ENCODE results near the gene MITF. TPM values are rescaled to one million over a fixed set of nuclear protein-coding genes. Genes with fewer than 3 reads are reported as not detected.

Gene MITF
- total RNA-seq, 4 donors from 2014 or later = 19.4 to 35.3 (median 21.7) TPM

GRCh38 chr3:69815970-69816369, 76.7 kb downstream of the MITF start:
- Histone ChIP-seq H3K4me3 (no peak overlapping the region), H3K9me3 (no peaks in the 10 kb centered on the region), H3K27ac (no peak overlapping the region), H3K27me3 (no peaks in the 10 kb centered on the region), H3K4me1 (peaks cover 33% of the 10 kb centered on the region), H3K36me3 (no peaks in the 10 kb centered on the region)
- WGBS = 46% methylated on average over 1 of the region's 1 CpG
- TF ChIP-seq EP300 (IDR thresholded peaks at IDR 0.05) = no peak
- TF ChIP-seq CTCF (IDR thresholded peaks at IDR 0.05) = no peak
- no peak for TF ChIP-seq POLR2AphosphoS5 (IDR thresholded peaks at IDR 0.05)
- DNase-seq (ENCODE audit: low spot score in 2 of 2) = no peak

DNA sequence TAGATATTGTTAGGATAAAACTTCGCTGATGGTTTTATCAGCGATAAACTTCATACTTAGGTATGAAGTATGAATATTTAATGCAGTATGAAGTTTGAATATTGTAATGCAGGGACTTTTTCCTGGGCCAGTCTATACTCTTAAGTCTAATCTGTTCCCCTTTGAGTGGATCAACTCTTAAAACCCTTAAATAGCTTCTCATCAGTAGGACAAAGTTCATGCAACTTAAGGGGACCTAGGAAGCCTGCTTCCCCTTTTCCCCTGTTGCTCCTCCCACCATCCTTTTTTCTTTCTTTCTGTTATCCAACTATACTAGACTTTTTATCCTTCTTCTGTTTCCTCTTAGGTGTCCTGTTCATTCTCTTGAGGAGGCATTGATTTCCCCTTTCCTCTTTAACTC, 78.7 kb downstream of the MITF start:
- Histone ChIP-seq H3K27ac (no peak overlapping the region), H3K27me3 (no peaks in the 10 kb centered on the region), H3K4me3 (no peak overlapping the region), H3K9me3 (no peaks in the 10 kb centered on the region), H3K36me3 (no peaks in the 10 kb centered on the region), H3K4me1 (peaks cover 39% of the 10 kb centered on the region)
- TF ChIP-seq POLR2A (IDR thresholded peaks at IDR 0.05) (no peak), EP300 (IDR thresholded peaks at IDR 0.05) (no peak), CTCF (IDR thresholded peaks at IDR 0.05) (no peak), POLR2AphosphoS5 (IDR thresholded peaks at IDR 0.05) (no peak)
- WGBS = 82% methylated on average over 2 of the region's 2 CpGs
- DNase-seq (ENCODE audit: low spot score in 2 of 2) = no peak

- 35% methylated on average over 3 of the region's 3 CpGs for WGBS
- H3K27me3 ChIP-seq = no peaks in the 10 kb centered on the region
- H3K27ac ChIP-seq = no peak overlapping the region
- no peaks in the 10 kb centered on the region for H3K36me3 ChIP-seq
- H3K4me1 ChIP-seq = peaks cover 39% of the 10 kb centered on the region
- no peaks in the 10 kb centered on the region for H3K9me3 ChIP-seq
- TF ChIP-seq CTCF (IDR thresholded peaks at IDR 0.05) = no peak
- TF ChIP-seq EP300 (IDR thresholded peaks at IDR 0.05) = no peak
- no peak for TF ChIP-seq POLR2AphosphoS5 (IDR thresholded peaks at IDR 0.05)
- TF ChIP-seq POLR2A (IDR thresholded peaks at IDR 0.05) = no peak
- no peak for DNase-seq (ENCODE audit: low spot score in 2 of 2)
- no peak overlapping the region for H3K4me3 ChIP-seq
These were observed 80.0 kb downstream of the MITF start for GRCh38 chr3:69819282-69819681.

GRCh38 chr3:69821133-69821532, 81.9 kb downstream of the MITF start:
- DNase-seq (ENCODE audit: low spot score in 2 of 2) = no peak
- Histone ChIP-seq H3K27ac (no peak overlapping the region), H3K9me3 (no peaks in the 10 kb centered on the region), H3K27me3 (no peaks in the 10 kb centered on the region), H3K4me1 (peaks cover 39% of the 10 kb centered on the region), H3K4me3 (no peak overlapping the region), H3K36me3 (no peaks in the 10 kb centered on the region)
- WGBS = 80% methylated on average over 4 of the region's 4 CpGs
- TF ChIP-seq POLR2AphosphoS5 (IDR thresholded peaks at IDR 0.05) (no peak), POLR2A (IDR thresholded peaks at IDR 0.05) (no peak), EP300 (IDR thresholded peaks at IDR 0.05) (no peak), CTCF (IDR thresholded peaks at IDR 0.05) (no peak)

DNA sequence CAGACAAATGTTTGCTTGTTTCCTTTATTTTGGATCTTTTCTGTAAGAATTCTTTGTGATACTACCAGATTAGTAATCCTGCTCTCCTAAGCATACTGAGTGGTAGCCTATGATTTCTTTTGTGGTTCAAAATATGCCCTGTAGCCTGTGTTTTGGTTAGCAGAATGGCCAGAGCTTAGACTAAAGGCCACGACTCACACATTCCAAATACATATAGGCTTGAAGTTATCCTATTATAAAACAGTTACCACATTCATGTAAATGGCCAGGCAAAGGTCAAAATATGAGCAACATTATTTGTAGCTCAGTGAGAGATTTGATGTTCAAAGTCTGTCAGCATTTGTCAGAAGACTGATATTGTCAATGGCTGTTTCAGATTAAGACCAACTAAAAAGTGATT, 84.5 kb downstream of the MITF start:
- 84% methylated on average over 1 of the region's 1 CpG for WGBS
- DNase-seq (ENCODE audit: low spot score in 2 of 2) = no peak
- Histone ChIP-seq H3K27ac (no peak overlapping the region), H3K27me3 (no peaks in the 10 kb centered on the region), H3K4me3 (no peak overlapping the region), H3K9me3 (no peaks in the 10 kb centered on the region), H3K4me1 (peaks cover 28% of the 10 kb centered on the region), H3K36me3 (no peaks in the 10 kb centered on the region)
- no peak for TF ChIP-seq CTCF (IDR thresholded peaks at IDR 0.05)
- TF ChIP-seq EP300 (IDR thresholded peaks at IDR 0.05) = no peak
- TF ChIP-seq POLR2A (IDR thresholded peaks at IDR 0.05) = no peak
- no peak for TF ChIP-seq POLR2AphosphoS5 (IDR thresholded peaks at IDR 0.05)

Data from suprapubic skin (tissue), 4 donors.